Lower leg skin (tissue), 4 donors: ENCODE data around the gene RNF111. TPM values are rescaled to one million over a fixed set of nuclear protein-coding genes. Genes with fewer than 3 reads are reported as not detected.

ENCODE experiments used
- DNase-seq, 2 donors: peaks; one replicate each; pipeline ENCODE4 v3.0.0-alpha.2; 2019; ENCODE audit warnings: low spot score in 2 of 2
- H3K4me3 ChIP-seq: fragments of 200-600 bp; sonication (generic); 2 replicates; pipeline ENCODE4 v1.5.1; 2017; ENCODE audit warnings: mild to moderate bottlenecking, low read depth; ENCODE audit not compliant: poor library complexity, severe bottlenecking
- CTCF ChIP-seq, 3 donors: fragments of 450-650 bp; IDR thresholded peaks; one replicate each; pipeline ENCODE4 v1.5.1; 2016; ENCODE audit warnings: antibody characterized with exemption in 3 of 3, mild to moderate bottlenecking in 3 of 3, moderate library complexity in 2 of 3
- POLR2A ChIP-seq, 2 donors: fragments of 450-650 bp; IDR thresholded peaks; one replicate each; pipeline ENCODE4 v1.6.1; 2016 to 2017; ENCODE audit warnings: antibody characterized with exemption in 2 of 2, mild to moderate bottlenecking in 1 of 2, moderate library complexity in 1 of 2
- WGBS, 2 donors: methylation state at CpG; one replicate each; pipeline ENCODE4 v1.1.5; 2018; 5-methylcytosine and 5-hydroxymethylcytosine counted together
- intact Hi-C: fragments of 100-400 bp; cut with DNase I; formaldehyde crosslinking; loops from one replicate; pipeline ENCODE4 v1.15.0; 2023; ENCODE audit warnings: low total_unique reads
- total RNA-seq, 4 donors: library from RNA; depleted of rRNA; stranded (reverse); fragments of >200 nt; gene quantifications; one replicate each; pipeline ENCODE4 v1.1.0, GENCODE V29; 2016

The RNF111 gene
- total RNA-seq, 4 donors from 2014 or later: 14.9 to 27.9 (median 22.6) TPM

- no peak overlapping the region for H3K4me3 ChIP-seq
- intact Hi-C loops: no loop called here
- TF ChIP-seq CTCF (IDR thresholded peaks at IDR 0.05): no peak
- TF ChIP-seq POLR2A (IDR thresholded peaks at IDR 0.05): no peak
- 91 to 93% methylated on average over 4 of the region's 4 CpGs for WGBS, 2 donors
- DNase-seq: no peak
These were observed 28.7 kb upstream of the RNF111 start for GRCh38 chr15:58958811-58959210.

- no peak for TF ChIP-seq CTCF (IDR thresholded peaks at IDR 0.05)
- TF ChIP-seq POLR2A (IDR thresholded peaks at IDR 0.05): no peak
- 81 to 90% methylated on average over 1 of the region's 1 CpG for WGBS, 2 donors
- no peak overlapping the region for H3K4me3 ChIP-seq
- intact Hi-C loops: no loop called here
- DNase-seq: no peak
These were observed 25.3 kb upstream of the RNF111 start for GRCh38 chr15:58962136-58962535.

GRCh38 chr15:58962662-58963565 is 24.5 kb upstream of the RNF111 start:
- TF ChIP-seq CTCF (IDR thresholded peaks at IDR 0.05) (no peak), POLR2A (IDR thresholded peaks at IDR 0.05) (no peak)
- intact Hi-C loops: no loop called here

GRCh38 chr15:58966698-58967097 is 20.8 kb upstream of the RNF111 start:
- H3K4me3 ChIP-seq: no peak overlapping the region
- intact Hi-C loops: no loop called here
- TF ChIP-seq POLR2A (IDR thresholded peaks at IDR 0.05) (no peak), CTCF (IDR thresholded peaks at IDR 0.05) (no peak)
- no peak for DNase-seq
- WGBS, 2 donors: 89 to 90% methylated on average over 3 of the region's 3 CpGs

More at GRCh38 chr15:58962662-58963565, 24.5 kb upstream of the RNF111 start:
- H3K4me3 ChIP-seq: no peak overlapping the region
- 79 to 80% methylated on average over 8 of the region's 8 CpGs for WGBS, 2 donors
- DNase-seq: no peak

- DNase-seq: no peak
- intact Hi-C loops: no loop called here
- no peak overlapping the region for H3K4me3 ChIP-seq
- no peak for TF ChIP-seq POLR2A (IDR thresholded peaks at IDR 0.05)
- no peak for TF ChIP-seq CTCF (IDR thresholded peaks at IDR 0.05)
- WGBS, 2 donors: 80 to 87% methylated on average over 2 of the region's 2 CpGs
These were observed 20.0 kb upstream of the RNF111 start for GRCh38 chr15:58967479-58967878.
